HG03064 (cell line): Measurements from ENCODE around the gene KCNK16.
"Not testable (repeated sequence)": the region's sequence is repeated elsewhere in the genome, so short reads cannot be mapped to it uniquely, and the experiment has no call there.

Source experiments
- ATAC-seq: cut with Tn5 transposase; IDR thresholded peaks from one replicate; pipeline ENCODE4 v1.9.1; 2021; ENCODE audit warnings: low read depth; ENCODE audit not compliant: unreplicated experiment

Gene KCNK16

GRCh38 chr6:39312912-39313525 is 9.5 kb downstream of the KCNK16 start:
- ATAC-seq, result no peak

GRCh38 chr6:39310542-39310941 is 12.0 kb downstream of the KCNK16 start:
- no peak for ATAC-seq

GRCh38 chr6:39309942-39310531 is 12.5 kb downstream of the KCNK16 start:
- ATAC-seq, result no peak

- ATAC-seq, result no peak
These were observed 15.0 kb downstream of the KCNK16 start for GRCh38 chr6:39307462-39307861.

- no peak for ATAC-seq
These were observed 17.6 kb downstream of the KCNK16 start for GRCh38 chr6:39304951-39305350.

- ATAC-seq, result no peak
These were observed 18.9 kb downstream of the KCNK16 start for GRCh38 chr6:39303425-39304153.

- no peak for ATAC-seq
These were observed 19.7 kb downstream of the KCNK16 start for GRCh38 chr6:39302669-39303424.

GRCh38 chr6:39302011-39302410 is 20.5 kb downstream of the KCNK16 start:
- ATAC-seq, result no peak

- ATAC-seq, result no peak
These were observed 20.9 kb downstream of the KCNK16 start for GRCh38 chr6:39301606-39302005.

GRCh38 chr6:39300739-39301138 is 21.8 kb downstream of the KCNK16 start:
- ATAC-seq, result no peak

- ATAC-seq, result no peak
These were observed 24.4 kb downstream of the KCNK16 start for GRCh38 chr6:39298061-39298460.

- no peak for ATAC-seq
These were observed 25.5 kb downstream of the KCNK16 start for GRCh38 chr6:39296745-39297640.

- ATAC-seq, result no peak
These were observed 26.9 kb downstream of the KCNK16 start for GRCh38 chr6:39295611-39296011.

GRCh38 chr6:39294899-39295298 is 27.6 kb downstream of the KCNK16 start:
- ATAC-seq, result no peak

GRCh38 chr6:39294133-39294532 is 28.4 kb downstream of the KCNK16 start:
- ATAC-seq, result no peak

GRCh38 chr6:39292637-39293036 is 29.9 kb downstream of the KCNK16 start:
- no peak for ATAC-seq

GRCh38 chr6:39289490-39289889 is 33.0 kb downstream of the KCNK16 start:
- no peak for ATAC-seq

GRCh38 chr6:39287601-39288000 is 34.9 kb downstream of the KCNK16 start:
- no peak for ATAC-seq

- ATAC-seq, result not testable (repeated sequence)
These were observed 35.9 kb downstream of the KCNK16 start for GRCh38 chr6:39286596-39286995.

- ATAC-seq, result no peak
These were observed 39.7 kb downstream of the KCNK16 start for GRCh38 chr6:39282774-39283173.
